Measurements from ENCODE around the gene SRGAP3.

- TF ChIP-seq, protein P1, sequence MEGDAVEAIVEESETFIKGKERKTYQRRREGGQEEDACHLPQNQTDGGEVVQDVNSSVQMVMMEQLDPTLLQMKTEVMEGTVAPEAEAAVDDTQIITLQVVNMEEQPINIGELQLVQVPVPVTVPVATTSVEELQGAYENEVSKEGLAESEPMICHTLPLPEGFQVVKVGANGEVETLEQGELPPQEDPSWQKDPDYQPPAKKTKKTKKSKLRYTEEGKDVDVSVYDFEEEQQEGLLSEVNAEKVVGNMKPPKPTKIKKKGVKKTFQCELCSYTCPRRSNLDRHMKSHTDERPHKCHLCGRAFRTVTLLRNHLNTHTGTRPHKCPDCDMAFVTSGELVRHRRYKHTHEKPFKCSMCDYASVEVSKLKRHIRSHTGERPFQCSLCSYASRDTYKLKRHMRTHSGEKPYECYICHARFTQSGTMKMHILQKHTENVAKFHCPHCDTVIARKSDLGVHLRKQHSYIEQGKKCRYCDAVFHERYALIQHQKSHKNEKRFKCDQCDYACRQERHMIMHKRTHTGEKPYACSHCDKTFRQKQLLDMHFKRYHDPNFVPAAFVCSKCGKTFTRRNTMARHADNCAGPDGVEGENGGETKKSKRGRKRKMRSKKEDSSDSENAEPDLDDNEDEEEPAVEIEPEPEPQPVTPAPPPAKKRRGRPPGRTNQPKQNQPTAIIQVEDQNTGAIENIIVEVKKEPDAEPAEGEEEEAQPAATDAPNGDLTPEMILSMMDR (tag by site-specific recombination; IDR thresholded peaks at IDR 0.05) = no peak
- no peak for TF ChIP-seq YY1 (tag by site-specific recombination; IDR thresholded peaks at IDR 0.05)
- TF ChIP-seq ZNF140 (tag by site-specific recombination; IDR thresholded peaks at IDR 0.05) = no peak
- no peak for TF ChIP-seq ZNF670 (tag by site-specific recombination; IDR thresholded peaks at IDR 0.05; ENCODE audit: low read depth)
- TF ChIP-seq ZNF530 (tag by site-specific recombination; IDR thresholded peaks at IDR 0.05; ENCODE audit: low read depth) = no peak
- no peak for TF ChIP-seq ZBTB11 (tag by site-specific recombination; conservative IDR thresholded peaks at IDR 0.05; ENCODE audit: low read depth)
- TF ChIP-seq, protein P2, sequence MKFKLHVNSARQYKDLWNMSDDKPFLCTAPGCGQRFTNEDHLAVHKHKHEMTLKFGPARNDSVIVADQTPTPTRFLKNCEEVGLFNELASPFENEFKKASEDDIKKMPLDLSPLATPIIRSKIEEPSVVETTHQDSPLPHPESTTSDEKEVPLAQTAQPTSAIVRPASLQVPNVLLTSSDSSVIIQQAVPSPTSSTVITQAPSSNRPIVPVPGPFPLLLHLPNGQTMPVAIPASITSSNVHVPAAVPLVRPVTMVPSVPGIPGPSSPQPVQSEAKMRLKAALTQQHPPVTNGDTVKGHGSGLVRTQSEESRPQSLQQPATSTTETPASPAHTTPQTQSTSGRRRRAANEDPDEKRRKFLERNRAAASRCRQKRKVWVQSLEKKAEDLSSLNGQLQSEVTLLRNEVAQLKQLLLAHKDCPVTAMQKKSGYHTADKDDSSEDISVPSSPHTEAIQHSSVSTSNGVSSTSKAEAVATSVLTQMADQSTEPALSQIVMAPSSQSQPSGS (tag by site-specific recombination; IDR thresholded peaks at IDR 0.05; ENCODE audit: low read depth) = no peak
- TF ChIP-seq KLF10 (tag by site-specific recombination; IDR thresholded peaks at IDR 0.05) = no peak
Measured at GRCh38 chr3:9147896-9148266, 101.6 kb downstream of the SRGAP3 start.
